Activated CD8-positive, alpha-beta memory T cell treated with anti-CD3 and anti-CD28 coated beads for 36 hours (primary cell): ENCODE measurements around the gene COMMD4. TPM values are rescaled to one million over a fixed set of nuclear protein-coding genes. Genes with fewer than 3 reads are reported as not detected.
"Not testable (repeated sequence)": the region's sequence is repeated elsewhere in the genome, so short reads cannot be mapped to it uniquely, and the experiment has no call there.

Experiments used
- CTCF ChIA-PET: fragments of 350-600 bp; sonication (Branson Sonifier 250); formaldehyde crosslinking; loops from one replicate; lab custom pipeline; 2021; ENCODE audit warnings: antibody characterized with exemption; lab: Charles Lee
- POLR2A ChIA-PET: fragments of 350-600 bp; sonication (Branson Sonifier 250); formaldehyde crosslinking; loops from one replicate; lab custom pipeline; 2021; ENCODE audit warnings: antibody characterized with exemption; lab: Charles Lee
- total RNA-seq, 2 experiments: library from RNA; stranded (reverse); gene quantifications; one replicate each; pipeline ENCODE4 v1.2.3, GENCODE V29; 2021

The COMMD4 gene
- total RNA-seq, 2 experiments from 2014 or later: 94.8 to 96.8 TPM

DNA sequence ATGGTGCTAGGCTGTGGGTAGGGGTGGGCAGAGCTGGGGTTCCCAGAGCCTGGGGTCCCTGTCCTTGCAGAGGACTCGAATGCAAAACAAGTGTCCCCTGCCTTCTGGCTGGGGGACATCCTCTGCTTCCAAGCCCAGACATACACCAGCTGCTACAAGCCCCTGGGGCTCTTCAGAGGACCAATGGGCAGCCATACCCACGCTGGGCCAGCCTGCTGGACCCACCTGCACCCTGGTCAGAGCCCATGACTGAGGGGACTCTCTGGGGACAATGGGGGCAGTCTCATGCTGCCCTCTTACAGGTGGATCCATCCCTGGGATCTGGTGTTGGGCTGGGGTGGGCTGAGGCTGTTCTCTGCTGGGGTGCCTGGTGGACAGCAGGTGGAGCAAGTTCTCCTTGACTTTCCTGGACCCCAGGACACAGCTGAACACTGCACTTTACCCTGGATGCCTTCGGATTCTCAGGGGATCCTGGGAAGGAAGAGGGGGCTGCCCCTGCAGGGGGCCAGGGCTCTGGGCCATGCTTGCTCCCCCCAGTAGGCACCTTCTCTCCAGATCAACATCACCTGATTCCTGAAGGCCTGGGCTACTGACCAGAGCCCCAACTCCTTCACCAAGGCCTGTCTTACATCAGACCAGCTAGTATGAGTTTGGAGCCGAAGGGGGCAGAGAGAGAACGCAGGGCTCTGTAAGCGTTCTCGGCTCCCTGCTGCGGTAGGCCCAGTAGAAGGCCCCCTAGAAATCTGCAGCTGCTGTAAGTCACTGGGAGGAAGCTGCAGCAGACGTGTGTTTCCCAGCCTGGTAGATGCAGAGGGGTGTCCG lies 7.2 kb upstream of the COMMD4 start:
- CTCF ChIA-PET: no interaction called here
- POLR2A ChIA-PET: no interaction called here

DNA sequence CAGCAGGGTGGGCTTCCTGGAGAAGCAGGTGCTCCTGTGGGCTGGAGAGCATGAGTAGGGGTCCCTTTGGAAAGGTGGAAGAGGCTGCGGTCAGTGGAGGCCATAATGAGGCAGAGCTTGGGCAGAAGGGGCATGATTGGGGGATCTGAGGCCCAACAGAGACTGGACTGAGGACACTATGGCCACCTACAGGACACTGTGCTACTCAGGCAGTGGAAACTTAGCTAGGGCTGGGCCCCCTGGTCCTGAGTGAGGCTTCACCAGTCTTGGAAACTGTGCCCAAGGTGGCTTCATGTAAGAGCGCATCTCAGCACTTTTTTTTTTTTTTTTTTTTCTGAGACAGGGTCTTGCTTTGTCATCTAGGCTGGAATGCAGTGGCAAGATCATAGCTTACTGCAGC lies 6.3 kb upstream of the COMMD4 start:
- ChIA-PET CTCF (no interaction called here), POLR2A (no interaction called here)

DNA sequence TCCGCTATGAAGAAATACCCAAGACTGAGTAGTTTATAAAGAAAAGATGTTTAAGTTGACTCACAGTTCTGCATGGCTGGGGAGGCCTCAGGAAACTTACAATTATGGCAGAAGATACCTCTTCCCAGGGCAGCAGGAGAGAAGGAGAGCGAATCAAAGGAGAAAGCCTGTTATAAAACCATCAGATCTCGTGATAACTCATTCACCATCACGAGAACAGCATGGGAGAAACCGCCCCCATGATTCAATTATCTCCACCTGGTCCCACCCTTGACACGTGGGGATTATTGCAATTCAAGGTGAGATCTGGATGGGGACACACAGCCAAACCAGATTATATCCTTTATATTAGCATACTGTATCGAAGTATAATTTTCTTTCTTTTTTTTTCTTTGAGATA lies 3.8 kb upstream of the COMMD4 start:
- POLR2A ChIA-PET, CTCF ChIA-PET: not testable (repeated sequence)

DNA sequence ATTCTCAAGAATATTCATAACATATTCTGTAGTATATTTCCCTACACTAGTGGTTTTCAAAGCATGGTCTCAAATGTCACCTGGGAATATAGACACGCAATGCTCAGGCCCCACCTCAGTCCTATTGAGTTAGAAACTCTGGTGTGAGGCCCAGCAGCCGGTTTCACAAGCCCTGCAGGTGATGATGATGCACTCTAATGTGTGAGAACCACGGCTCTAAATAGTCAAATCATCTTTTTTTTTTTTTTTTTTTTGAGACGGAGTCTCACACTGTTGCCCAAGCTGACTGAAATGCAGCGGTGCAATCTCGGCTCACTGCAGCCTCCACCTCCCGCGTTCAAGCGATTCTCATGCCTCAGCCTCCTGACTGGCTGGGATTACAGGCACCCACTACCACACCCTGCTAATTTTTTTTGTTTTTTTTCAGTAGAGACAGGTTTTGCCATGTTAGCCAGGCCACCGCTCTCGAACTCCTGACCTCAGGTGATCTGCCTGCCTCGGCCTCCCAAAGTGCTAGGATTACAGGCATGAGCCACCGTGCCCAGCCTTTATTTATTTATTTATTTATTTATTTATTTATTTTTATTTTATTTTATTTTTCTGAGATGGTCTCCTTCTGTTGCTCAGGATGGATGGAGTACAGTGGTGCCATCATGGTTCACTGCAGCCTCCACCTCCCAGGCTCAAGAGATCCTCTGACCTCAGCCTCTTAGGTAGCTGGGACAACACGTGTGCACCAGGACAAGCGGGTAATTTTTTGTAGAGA lies 2.0 kb upstream of the COMMD4 start:
- CTCF ChIA-PET: interaction anchor here (2.1 kb wide), 1 partner anchor 34 kb away, joined by 6 read pairs; no protein-coding TSS in a partner anchor
- POLR2A ChIA-PET: not testable (repeated sequence)

DNA sequence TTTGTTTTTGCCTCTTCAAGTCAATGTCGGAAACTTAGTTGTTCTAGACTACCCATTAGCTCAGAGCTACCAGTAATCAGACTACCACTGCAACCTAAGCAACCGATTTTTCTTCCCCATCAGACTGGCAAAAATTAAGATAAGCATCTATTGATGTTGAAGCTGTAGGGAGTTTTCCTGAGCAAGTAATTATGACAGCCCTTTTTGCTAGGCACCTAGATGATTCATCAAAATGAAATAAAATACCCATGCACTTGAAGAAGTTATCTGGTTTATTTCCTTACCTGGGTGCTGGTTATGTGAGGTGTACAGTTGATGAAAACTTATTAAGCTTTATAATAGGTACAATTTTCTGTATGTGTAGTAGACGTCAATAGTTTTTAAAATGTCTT lies 554 bp upstream of the COMMD4 start:
- POLR2A ChIA-PET: no interaction called here
- CTCF ChIA-PET: interaction anchor here (0.6 to 2.1 kb wide), 2 partner anchors 16 to 33 kb away, joined by 5 to 6 read pairs; no protein-coding TSS in a partner anchor

DNA sequence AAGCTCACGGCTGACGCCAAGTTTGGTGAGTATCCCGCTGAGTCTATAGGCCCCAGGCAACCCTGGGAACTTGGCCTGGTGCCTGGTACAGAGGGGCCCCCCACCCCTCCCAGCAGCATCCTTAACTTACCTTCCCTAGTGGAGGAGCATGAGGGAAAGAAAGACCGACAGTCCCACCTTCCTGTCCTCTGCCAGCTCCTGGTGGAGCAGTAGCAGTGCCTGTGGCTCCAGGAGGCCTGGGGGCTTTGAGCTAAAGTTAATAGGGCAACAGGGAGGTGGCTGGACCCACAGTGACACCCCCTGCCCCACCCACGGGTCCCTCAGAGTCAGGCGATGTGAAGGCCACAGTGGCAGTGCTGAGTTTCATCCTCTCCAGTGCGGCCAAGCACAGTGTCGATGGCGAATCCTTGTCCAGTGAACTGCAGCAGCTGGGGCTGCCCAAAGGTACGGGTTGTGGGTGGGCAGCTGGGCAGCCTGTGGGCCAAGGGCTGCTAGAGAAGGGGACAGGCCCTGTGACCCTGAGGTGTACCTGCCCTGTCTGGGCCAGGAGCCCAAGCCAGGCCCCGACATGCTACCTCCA lies 2.9 kb downstream of the COMMD4 start:
- ChIA-PET CTCF (no interaction called here), POLR2A (no interaction called here)

DNA sequence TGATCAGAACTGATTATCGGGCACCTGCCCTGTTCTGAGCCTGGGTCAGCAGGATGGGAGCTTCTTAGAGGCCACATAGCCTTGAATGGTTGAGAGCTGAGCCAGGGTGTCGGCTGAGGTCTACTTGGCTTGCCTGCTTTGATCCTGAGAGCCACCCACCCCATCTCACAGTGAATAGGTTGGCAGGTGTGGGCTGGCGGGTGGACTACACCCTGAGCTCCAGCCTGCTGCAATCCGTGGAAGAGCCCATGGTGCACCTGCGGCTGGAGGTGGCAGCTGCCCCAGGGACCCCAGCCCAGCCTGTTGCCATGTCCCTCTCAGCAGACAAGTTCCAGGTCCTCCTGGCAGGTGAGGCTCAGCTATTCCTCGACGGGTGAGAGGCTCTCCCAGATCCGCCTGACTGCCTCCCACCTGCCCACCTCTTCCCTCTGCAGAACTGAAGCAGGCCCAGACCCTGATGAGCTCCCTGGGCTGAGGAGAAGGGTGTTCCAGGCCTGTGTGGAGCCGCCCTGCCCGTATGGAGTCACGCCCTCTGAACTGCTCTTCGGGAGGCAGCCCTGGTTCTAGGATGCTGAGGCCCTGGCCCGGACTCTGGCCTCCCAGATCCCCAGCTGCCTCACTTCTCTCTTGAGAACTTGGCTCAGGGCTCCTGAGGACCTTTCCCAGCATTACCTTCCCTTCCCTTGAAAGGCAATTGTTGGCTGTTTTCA lies 3.8 kb downstream of the COMMD4 start:
- CTCF ChIA-PET: interaction anchor here (1.3 kb wide), 1 partner anchor 13 kb away, joined by 3 read pairs; no protein-coding TSS in a partner anchor
- POLR2A ChIA-PET: no interaction called here

DNA sequence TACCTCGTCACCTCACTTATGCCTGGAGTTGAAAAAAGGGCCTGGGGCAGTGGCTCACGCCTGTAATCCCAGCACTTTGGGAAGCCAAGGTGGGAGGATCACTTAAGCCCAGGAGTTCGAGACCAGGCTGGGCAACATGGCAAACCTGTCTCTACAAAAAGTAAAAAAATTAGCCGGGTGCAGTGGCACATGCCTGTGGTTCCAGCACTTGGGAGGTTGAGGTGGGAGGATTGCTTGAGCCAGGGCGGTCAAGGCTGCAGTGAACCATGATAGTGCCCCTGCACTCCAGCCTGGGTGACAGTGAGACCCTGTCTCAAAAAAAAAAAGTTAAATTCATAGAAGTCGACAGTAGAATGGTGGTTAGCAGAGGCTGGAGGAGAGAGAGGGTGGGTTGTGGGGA lies 6.4 kb downstream of the COMMD4 start:
- POLR2A ChIA-PET: no interaction called here
- CTCF ChIA-PET: interaction anchor here (0.5 kb wide), 1 partner anchor 258 kb away, joined by 3 read pairs; no protein-coding TSS in a partner anchor

DNA sequence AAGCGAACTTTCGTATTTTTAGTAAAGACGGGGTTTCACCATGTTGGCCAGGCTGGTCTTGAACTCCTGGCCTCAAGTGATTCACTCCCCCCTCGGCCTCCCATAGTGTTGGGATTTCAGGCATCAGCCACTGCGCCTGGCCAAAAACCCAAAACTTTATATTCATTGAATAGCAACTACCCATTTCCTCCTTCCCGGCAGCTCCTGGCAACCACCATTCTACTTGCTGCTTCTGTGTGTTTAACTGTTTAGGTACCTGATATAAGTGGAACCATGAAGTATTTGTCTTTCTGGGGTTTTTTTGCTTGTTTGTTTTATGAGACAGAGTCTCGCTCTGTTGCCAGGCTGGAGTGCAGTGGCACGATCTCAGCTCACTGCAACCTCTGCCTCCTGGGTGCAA lies 8.1 kb downstream of the COMMD4 start:
- CTCF ChIA-PET, POLR2A ChIA-PET: not testable (repeated sequence)

DNA sequence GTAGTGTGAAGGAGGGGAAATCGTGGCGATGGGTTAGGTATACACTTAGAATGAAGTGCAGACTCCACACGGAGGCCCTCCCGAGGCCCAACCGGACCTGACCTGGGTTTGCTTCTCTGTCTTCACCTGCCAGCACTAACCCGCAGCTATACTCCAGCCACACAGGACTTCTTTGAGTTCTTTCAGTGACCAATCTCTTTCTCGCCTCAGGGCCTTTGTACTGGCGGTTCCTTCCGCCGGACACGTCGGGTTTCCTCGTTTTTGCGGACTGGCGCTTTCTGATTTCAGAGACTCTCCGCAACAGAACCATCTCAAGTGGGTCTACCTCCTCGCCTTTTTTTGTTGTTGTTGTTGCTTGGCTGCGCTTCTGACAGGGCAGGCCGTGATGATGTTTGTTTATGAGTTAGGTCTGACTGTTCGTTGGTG lies 10.9 kb downstream of the COMMD4 start, which contains the start of gene NEIL1:
Gene NEIL1 (plus strand): TSS at position 244 of the 426 bp plus-strand sequence. CDS start 1,867 bp downstream, outside the sequence.
- ChIA-PET POLR2A (interaction anchor here (1.6 kb wide), 1 partner anchor 10 kb away, joined by 5 read pairs; no protein-coding TSS in a partner anchor), CTCF (no interaction called here)

DNA sequence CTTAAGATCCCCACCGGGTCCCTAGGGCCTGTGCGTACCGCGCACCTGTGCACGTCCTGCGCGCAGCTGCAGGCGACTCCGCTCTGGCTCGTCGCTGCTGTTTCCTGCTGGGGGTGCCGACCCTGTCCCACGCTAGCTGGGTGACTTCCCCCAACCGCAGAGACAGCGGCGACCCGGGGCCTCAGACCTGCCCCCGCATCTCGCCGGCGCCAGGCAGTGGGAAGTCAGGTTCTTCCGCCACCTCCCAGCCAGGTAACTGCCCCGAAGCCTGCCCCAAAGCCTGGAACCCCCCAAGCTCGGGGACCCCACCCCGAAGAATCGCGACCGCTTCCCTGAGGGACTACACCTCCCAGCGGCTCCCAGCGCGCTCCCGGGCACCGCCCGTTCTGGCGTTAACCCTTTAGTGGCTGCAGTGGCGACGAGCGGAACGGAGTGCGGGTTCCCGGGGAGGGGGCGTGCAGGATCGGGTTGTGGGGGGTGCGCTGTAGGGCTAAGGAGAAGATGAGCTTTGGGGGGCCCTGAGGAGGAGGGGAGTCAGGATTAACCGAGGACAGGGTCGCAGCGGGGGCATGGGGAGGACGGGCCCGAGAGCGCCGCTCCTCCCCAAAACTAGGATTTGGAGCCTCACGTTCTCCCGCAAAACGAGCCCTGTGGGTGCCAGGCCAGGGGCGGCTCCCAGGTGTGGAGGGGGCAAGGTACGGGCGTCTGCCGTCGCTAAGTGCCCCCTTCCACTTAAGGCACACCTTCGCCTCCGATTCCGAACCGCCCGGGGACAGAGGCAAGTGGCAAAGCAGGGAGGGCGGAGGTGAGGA lies 11.6 kb downstream of the COMMD4 start:
- ChIA-PET POLR2A (interaction anchor here (0.6 to 1.6 kb wide), 4 partner anchors 11 to 945 kb away, joined by 3 to 5 read pairs (median 4); no protein-coding TSS in a partner anchor), CTCF (interaction anchor here (1.0 to 1.2 kb wide), 2 partner anchors 11 to 21 kb away, joined by 3 to 4 read pairs; partner anchors contain the start of genes COMMD4 and MAN2C1)

DNA sequence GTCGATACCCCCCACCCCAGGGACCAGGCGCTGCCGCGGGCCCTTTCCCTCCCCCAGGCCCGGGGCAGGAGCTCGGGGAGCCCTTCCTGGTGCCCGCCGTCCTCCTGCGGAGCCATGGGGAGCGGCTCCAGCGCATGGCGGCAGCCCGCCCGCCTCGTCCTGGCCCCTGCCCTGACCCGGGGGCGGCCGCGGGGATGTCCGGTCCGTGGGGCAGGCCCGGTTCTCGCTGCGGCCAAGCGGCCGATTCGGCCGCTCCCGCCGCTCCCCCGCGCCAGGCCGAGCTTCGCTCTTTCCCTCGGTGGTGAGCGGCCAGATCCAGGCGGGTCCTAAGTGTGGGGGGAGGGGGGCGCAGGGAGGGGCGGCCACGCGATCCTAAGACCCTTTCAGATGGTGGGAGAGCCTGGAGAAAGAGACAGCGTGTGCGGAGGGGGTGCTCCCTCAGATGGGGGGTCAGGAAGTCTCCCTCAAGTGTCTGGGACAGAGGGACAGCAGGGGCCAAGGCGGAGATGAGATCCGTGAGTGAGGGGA lies 12.2 kb downstream of the COMMD4 start:
- ChIA-PET CTCF (interaction anchor here (1.0 to 1.2 kb wide), 2 partner anchors 12 to 20 kb away, joined by 3 to 4 read pairs; partner anchors contain the start of genes COMMD4 and MAN2C1), POLR2A (interaction anchor here (0.5 to 1.6 kb wide), 5 partner anchors 11 to 946 kb away, joined by 3 to 5 read pairs (median 4); no protein-coding TSS in a partner anchor)

DNA sequence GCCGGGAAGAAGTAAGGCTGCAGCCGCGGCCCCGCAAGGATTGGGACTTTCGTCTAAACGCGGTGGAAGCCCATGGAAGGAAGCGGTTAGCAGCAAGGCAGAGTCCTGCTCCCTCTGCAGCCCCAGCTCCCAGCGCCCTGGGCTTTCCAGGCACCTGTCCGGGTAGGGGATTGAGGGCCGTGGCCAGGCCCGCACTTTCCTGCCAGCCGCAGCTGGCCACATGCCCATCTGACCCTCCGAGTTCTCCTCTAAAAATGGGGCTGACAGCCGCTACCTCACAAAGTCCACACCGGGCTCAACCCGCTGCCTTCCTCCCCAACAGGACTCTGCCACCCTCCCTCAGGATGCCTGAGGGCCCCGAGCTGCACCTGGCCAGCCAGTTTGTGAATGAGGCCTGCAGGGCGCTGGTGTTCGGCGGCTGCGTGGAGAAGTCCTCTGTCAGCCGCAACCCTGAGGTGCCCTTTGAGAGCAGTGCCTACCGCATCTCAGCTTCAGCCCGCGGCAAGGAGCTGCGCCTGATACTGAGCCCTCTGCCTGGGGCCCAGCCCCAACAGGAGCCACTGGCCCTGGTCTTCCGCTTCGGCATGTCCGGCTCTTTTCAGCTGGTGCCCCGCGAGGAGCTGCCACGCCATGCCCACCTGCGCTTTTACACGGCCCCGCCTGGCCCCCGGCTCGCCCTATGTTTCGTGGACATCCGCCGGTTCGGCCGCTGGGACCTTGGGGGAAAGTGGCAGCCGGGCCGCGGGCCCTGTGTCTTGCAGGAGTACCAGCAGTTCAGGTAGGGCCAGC lies 12.9 kb downstream of the COMMD4 start:
- ChIA-PET CTCF (interaction anchor here (0.5 to 1.5 kb wide), 3 partner anchors 20 to 102 kb away, joined by 3 read pairs; partner anchors contain the start of genes MAN2C1 and SIN3A), POLR2A (interaction anchor here (0.5 to 1.2 kb wide), 4 partner anchors 19 to 293 kb away, joined by 3 to 4 read pairs (median 4); partner anchors contain the start of gene SIN3A)

DNA sequence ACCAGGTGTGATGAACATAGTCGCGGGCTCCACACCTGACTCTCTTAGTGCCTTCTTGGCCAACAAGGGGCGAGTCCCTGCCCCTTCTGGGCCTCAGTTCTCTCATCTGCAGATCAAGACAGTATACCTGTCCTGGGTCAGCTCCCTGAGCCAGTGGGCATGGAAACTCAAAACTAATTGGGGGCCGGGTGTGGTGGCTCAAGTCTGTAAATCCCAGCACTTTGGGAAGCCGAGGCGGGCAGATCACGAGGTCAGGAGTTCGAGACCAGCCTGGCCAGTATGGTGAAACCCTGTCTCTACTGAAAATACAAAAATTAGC lies 13.4 kb downstream of the COMMD4 start:
- POLR2A ChIA-PET: interaction anchor here (1.1 kb wide), 1 partner anchor 102 kb away, joined by 3 read pairs; the partner anchor contains the start of gene SIN3A
- CTCF ChIA-PET: interaction anchor here (0.5 to 1.5 kb wide), 2 partner anchors 52 to 102 kb away, joined by 3 read pairs; partner anchors contain the start of gene SIN3A

DNA sequence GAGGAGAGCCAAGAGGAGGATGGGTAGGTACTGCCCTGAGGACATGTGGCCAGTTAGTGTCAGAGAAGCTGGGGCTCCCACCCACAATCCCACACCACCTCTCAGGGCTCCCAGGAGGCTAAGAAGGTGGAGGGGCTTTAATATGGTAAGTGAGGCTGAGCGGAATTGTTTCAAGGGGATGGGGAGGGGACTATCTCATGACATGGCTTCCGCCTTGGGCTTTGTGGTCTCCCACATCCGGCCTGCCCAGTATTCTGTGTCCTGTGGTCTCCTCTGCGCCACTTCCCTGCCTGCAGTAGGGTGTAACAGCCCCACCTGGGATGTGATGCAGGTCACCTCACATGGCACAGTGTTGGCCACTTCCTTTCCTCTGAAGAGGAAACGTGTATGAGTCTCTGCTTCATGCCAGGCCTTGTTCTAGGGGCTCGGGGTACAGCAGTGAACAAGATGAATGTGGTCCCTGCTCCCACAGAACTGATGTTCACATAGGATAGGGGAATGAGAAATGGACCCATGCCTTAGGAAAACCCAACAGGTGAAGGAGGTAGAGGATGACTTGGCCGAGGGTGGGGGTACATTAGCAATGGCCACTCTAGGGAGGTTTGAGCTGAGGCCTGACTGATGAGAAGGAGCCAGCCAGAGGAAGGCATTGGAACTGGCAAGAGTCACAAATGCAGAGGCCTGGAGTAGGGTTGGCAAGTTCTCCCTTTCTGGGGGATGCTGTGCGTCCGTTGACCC lies 14.2 kb downstream of the COMMD4 start:
- CTCF ChIA-PET: interaction anchor here (1.5 to 1.6 kb wide), 2 partner anchors 18 to 101 kb away, joined by 3 read pairs; partner anchors contain the start of gene SIN3A
- POLR2A ChIA-PET: interaction anchor here (1.1 kb wide), 1 partner anchor 102 kb away, joined by 3 read pairs; the partner anchor contains the start of gene SIN3A
